Activated T-cell treated with anti-CD3 and anti-CD28 coated beads for 48 hours (primary cell): ENCODE data around the gene A4GNT.

Source experiments
- DNase-seq: peaks from one replicate; pipeline ENCODE4 v3.0.0-alpha.2; 2020; ENCODE audit warnings: low read depth

A4GNT gene

DNA sequence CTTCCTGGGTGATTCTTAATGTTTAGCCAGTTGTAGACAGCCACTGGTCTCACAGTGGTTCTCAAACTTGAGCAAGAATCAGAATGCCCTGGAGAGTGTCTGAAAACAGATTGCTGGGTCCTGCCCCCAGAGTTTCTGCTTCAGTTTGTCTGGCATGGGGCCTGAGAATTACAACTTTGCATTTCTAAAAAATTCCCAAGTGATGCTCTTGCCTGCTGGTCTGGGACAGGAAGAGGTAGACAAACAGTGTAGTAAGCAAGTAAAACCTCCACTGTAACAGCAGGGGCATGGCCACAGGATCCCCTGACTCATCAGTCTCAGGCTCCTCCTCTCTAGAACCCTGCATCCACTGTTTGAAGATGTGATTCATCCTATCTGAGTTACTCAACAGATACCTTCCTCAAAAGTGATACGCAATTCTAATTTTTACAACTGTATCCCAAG lies 53.3 kb downstream of the A4GNT start:
- no peak for DNase-seq

DNA sequence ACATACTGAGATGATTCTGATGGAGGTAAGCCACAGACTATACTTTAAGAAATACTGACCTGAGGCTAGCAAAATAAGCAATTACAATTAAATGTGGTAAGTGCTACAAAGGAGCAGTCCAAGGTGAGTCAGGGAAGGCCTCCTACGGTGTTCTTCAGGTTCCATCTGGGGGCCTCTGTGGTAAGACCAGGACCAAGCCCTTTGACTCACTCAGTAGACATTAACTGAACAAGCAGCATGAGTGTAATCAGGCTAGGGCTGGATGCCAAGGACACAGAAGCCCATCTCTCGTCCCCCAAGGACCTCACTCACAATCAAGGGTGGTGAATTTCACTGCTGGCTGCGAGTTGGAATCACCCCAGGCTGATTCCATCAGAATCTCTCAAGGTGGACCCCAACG lies 54.1 kb downstream of the A4GNT start:
- DNase-seq = no peak
